HEK293 (cell line): Measurements from ENCODE around the gene MYRIP.

ENCODE experiments used
- CTCF ChIP-seq: fragments of 450-650 bp; formaldehyde crosslinking; IDR thresholded peaks from 2 replicates; pipeline ENCODE4 v1.5.1; 2016; ENCODE audit warnings: missing biosample characterization, missing genetic modification characterization
- EGR2 ChIP-seq: fragments of 450-650 bp; formaldehyde crosslinking; IDR thresholded peaks from 2 replicates; pipeline ENCODE4 v1.5.1; 2016; ENCODE audit warnings: low read depth, missing biosample characterization, missing genetic modification characterization
- PBX3 ChIP-seq: sonication (generic); formaldehyde crosslinking; IDR thresholded peaks from 2 replicates; pipeline ENCODE4 v1.8.1; 2022; ENCODE audit warnings: mild to moderate bottlenecking, moderate library complexity, missing genetic modification reagents
- PRDM10 ChIP-seq: fragments of 450-650 bp; formaldehyde crosslinking; IDR thresholded peaks from 2 replicates; pipeline ENCODE4 v1.5.1; 2016; ENCODE audit warnings: missing biosample characterization, missing genetic modification characterization
- YY1 ChIP-seq: fragments of 450-650 bp; formaldehyde crosslinking; IDR thresholded peaks from 2 replicates; pipeline ENCODE4 v1.5.1; 2018; ENCODE audit warnings: missing biosample characterization, missing genetic modification characterization
- ZBTB1 ChIP-seq: fragments of 450-650 bp; formaldehyde crosslinking; IDR thresholded peaks from 2 replicates; pipeline ENCODE4 v1.5.1; 2016; ENCODE audit warnings: missing biosample characterization, missing genetic modification characterization
- ZBTB11 ChIP-seq: fragments of 450-650 bp; formaldehyde crosslinking; conservative IDR thresholded peaks from 2 replicates; pipeline ENCODE4 v1.5.1; 2016; ENCODE audit warnings: low read depth, missing biosample characterization, missing genetic modification characterization
- ZBTB21 ChIP-seq: fragments of 450-650 bp; formaldehyde crosslinking; IDR thresholded peaks from 2 replicates; pipeline ENCODE4 v1.5.1; 2017; ENCODE audit warnings: missing biosample characterization, missing genetic modification characterization
- ZNF174 ChIP-seq: fragments of 450-650 bp; formaldehyde crosslinking; IDR thresholded peaks from 2 replicates; pipeline ENCODE4 v1.5.0; 2017; ENCODE audit warnings: missing biosample characterization, mild to moderate bottlenecking, missing genetic modification characterization
- ZNF530 ChIP-seq: fragments of 450-650 bp; formaldehyde crosslinking; IDR thresholded peaks from 2 replicates; pipeline ENCODE4 v1.5.1; 2016; ENCODE audit warnings: low read depth, missing biosample characterization, missing genetic modification characterization
- ZNF558 ChIP-seq: fragments of 450-650 bp; formaldehyde crosslinking; IDR thresholded peaks from 2 replicates; pipeline ENCODE4 v1.5.1; 2016; ENCODE audit warnings: missing biosample characterization, missing genetic modification characterization
- ZNF704 ChIP-seq: fragments of 450-650 bp; formaldehyde crosslinking; IDR thresholded peaks from 2 replicates; pipeline ENCODE4 v1.5.1; 2016; ENCODE audit warnings: missing biosample characterization, missing genetic modification characterization
- ZNF777 ChIP-seq: fragments of 450-650 bp; formaldehyde crosslinking; IDR thresholded peaks from 2 replicates; pipeline ENCODE4 v1.5.1; 2017; ENCODE audit warnings: missing biosample characterization, missing genetic modification characterization, borderline replicate concordance

- TF ChIP-seq PRDM10 (no peak), ZNF530 (tag by site-specific recombination) (no peak), CTCF (tag by site-specific recombination) (no peak), PBX3 (CRISPR knock-in tag) (no peak), ZBTB21 (tag by site-specific recombination) (no peak), ZBTB11 (tag by site-specific recombination) (no peak), EGR2 (tag by site-specific recombination) (no peak), ZBTB1 (tag by site-specific recombination) (no peak), ZNF777 (tag by site-specific recombination) (no peak), ZNF704 (tag by site-specific recombination) (no peak), YY1 (tag by site-specific recombination) (no peak), ZNF558 (tag by site-specific recombination) (no peak), ZNF174 (tag by site-specific recombination) (no peak)
Measured at GRCh38 chr3:40258555-40258954, 449.1 kb downstream of the MYRIP start.
